ENCODE data around the gene PRKAR1B. TPM values are rescaled to one million over a fixed set of nuclear protein-coding genes. Genes with fewer than 3 reads are reported as not detected.

Gene PRKAR1B
- total and polyA plus RNA-seq, 10 of the 15 experiments (the other 5 are each of a cell fraction or from before 2014, with no cell fraction given): 1.4 to 45.6 (median 19.3) TPM

DNA sequence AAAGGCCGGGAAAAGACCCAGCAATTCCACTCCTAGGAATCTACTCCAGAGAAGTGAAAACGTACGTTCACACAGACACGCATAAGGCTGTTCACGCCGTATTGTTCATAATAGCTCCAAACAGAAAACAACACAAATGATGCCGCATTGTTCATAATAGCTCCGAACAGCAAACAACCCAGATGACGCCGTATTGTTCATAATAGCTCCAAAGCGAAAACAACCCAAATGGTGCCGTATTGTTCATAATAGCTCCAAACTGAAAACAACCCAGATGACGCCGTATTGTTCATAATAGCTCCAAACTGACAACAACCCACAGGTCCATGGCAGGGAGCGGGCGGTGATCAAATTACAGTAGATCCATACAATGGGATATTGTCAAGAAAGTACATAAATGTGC lies 85.8 kb downstream of the PRKAR1B start:
- POLR2A ChIA-PET: interaction anchor here (0.5 kb wide), 1 partner anchor 178 kb away, joined by 5 read pairs; no protein-coding TSS in a partner anchor
- CTCF ChIA-PET: interaction anchor here (1.6 kb wide), 1 partner anchor 320 kb away, joined by 4 read pairs; no protein-coding TSS in a partner anchor
- H3K4me1 ChIP-seq (ENCODE audit: control insufficient read depth, insufficient read depth, low read length): no peaks in the 10 kb centered on the region
- H3K4me3 ChIP-seq: no peak overlapping the region
- DNase-seq (ENCODE audit: low read depth, low spot score) (no peak), FAIRE-seq (no peak), ATAC-seq (no peak)
- H2AFZ ChIP-seq (ENCODE audit: control insufficient read depth, low read depth, low read length): no peak overlapping the region
- RAD21 ChIA-PET (ENCODE audit: unreplicated experiment): no interaction called here
- no peak overlapping the region for H3K27ac ChIP-seq (ENCODE audit: control insufficient read depth, insufficient read depth)
- H4K20me1 ChIP-seq (ENCODE audit: control insufficient read depth, insufficient read depth): no peaks in the 10 kb centered on the region
- peaks cover 2% of the 10 kb centered on the region; the same call in 2 of the 3 replicates for H3K9me3 ChIP-seq (replicated peaks; ENCODE audit: control insufficient read depth, insufficient read depth, low read length)
- TF ChIP-seq NR2F1 (conservative IDR thresholded peaks at IDR 0.05) (no peak), MEF2A (IDR thresholded peaks at IDR 0.05; ENCODE audit: insufficient read depth, low read depth, low read length) (no peak), SIX5 (IDR thresholded peaks at IDR 0.05; ENCODE audit: low read depth, low read length, severe bottlenecking) (no peak), ZNF622 (IDR thresholded peaks at IDR 0.05) (no peak), ZNF207 (IDR thresholded peaks at IDR 0.05; ENCODE audit: borderline replicate concordance) (no peak), ASH2L (IDR thresholded peaks at IDR 0.05; ENCODE audit: borderline replicate concordance, low read depth) (no peak), HDAC6 (IDR thresholded peaks at IDR 0.05; ENCODE audit: unreplicated experiment) (no peak), CHD4 (IDR thresholded peaks at IDR 0.05) (no peak), EP300 (IDR thresholded peaks at IDR 0.05; ENCODE audit: borderline replicate concordance in 1 of 2, control insufficient read depth in 1 of 2, low read depth in 2 of 2, low read length in 2 of 2) (no peak), KDM1A (IDR thresholded peaks at IDR 0.05; ENCODE audit: borderline replicate concordance) (no peak), TARDBP (IDR thresholded peaks at IDR 0.05; ENCODE audit: borderline replicate concordance) (no peak), RCOR1 (conservative IDR thresholded peaks at IDR 0.05; ENCODE audit: low read depth, low read length) (no peak), SMARCA5 (IDR thresholded peaks at IDR 0.05) (no peak), RAD51 (IDR thresholded peaks at IDR 0.05) (no peak), KAT2A (conservative IDR thresholded peaks at IDR 0.05; ENCODE audit: control insufficient read depth, low read depth, low read length) (no peak)
- TF ChIP-seq, protein P1, sequence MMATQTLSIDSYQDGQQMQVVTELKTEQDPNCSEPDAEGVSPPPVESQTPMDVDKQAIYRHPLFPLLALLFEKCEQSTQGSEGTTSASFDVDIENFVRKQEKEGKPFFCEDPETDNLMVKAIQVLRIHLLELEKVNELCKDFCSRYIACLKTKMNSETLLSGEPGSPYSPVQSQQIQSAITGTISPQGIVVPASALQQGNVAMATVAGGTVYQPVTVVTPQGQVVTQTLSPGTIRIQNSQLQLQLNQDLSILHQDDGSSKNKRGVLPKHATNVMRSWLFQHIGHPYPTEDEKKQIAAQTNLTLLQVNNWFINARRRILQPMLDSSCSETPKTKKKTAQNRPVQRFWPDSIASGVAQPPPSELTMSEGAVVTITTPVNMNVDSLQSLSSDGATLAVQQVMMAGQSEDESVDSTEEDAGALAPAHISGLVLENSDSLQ (IDR thresholded peaks at IDR 0.05): no peak
- TF ChIP-seq, protein P2, sequence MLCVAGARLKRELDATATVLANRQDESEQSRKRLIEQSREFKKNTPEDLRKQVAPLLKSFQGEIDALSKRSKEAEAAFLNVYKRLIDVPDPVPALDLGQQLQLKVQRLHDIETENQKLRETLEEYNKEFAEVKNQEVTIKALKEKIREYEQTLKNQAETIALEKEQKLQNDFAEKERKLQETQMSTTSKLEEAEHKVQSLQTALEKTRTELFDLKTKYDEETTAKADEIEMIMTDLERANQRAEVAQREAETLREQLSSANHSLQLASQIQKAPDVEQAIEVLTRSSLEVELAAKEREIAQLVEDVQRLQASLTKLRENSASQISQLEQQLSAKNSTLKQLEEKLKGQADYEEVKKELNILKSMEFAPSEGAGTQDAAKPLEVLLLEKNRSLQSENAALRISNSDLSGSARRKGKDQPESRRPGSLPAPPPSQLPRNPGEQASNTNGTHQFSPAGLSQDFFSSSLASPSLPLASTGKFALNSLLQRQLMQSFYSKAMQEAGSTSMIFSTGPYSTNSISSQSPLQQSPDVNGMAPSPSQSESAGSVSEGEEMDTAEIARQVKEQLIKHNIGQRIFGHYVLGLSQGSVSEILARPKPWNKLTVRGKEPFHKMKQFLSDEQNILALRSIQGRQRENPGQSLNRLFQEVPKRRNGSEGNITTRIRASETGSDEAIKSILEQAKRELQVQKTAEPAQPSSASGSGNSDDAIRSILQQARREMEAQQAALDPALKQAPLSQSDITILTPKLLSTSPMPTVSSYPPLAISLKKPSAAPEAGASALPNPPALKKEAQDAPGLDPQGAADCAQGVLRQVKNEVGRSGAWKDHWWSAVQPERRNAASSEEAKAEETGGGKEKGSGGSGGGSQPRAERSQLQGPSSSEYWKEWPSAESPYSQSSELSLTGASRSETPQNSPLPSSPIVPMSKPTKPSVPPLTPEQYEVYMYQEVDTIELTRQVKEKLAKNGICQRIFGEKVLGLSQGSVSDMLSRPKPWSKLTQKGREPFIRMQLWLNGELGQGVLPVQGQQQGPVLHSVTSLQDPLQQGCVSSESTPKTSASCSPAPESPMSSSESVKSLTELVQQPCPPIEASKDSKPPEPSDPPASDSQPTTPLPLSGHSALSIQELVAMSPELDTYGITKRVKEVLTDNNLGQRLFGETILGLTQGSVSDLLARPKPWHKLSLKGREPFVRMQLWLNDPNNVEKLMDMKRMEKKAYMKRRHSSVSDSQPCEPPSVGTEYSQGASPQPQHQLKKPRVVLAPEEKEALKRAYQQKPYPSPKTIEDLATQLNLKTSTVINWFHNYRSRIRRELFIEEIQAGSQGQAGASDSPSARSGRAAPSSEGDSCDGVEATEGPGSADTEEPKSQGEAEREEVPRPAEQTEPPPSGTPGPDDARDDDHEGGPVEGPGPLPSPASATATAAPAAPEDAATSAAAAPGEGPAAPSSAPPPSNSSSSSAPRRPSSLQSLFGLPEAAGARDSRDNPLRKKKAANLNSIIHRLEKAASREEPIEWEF (IDR thresholded peaks at IDR 0.05; ENCODE audit: insufficient replicate concordance, low read depth, low read length): no peak
- intact Hi-C loops (cut with micrococcal nuclease; ENCODE audit: unreplicated experiment) (no loop called here), in situ Hi-C loops (cut with MboI) (no loop called here)
- H3K4me2 ChIP-seq (ENCODE audit: control insufficient read depth, insufficient read depth): no peak overlapping the region
- 98% methylated on average over 16 of the region's 16 CpGs for WGBS (ENCODE audit: insufficient coverage, insufficient replicate concordance, low lambda C conversion rate, missing lambda C conversion rate)
- SMC1A ChIA-PET (ENCODE audit: uncharacterized antibody, unreplicated experiment): no interaction called here
- H3K79me2 ChIP-seq (ENCODE audit: control insufficient read depth, insufficient read depth, low read length): no peaks in the 10 kb centered on the region
- BruUV-seq (replicated peaks): no TSS peak
- H3K9ac ChIP-seq (ENCODE audit: control insufficient read depth, insufficient read depth, low read length): no peak overlapping the region
- H3K27me3 ChIP-seq (replicated peaks in 1 of 2; ENCODE audit: control insufficient read depth in 2 of 2, insufficient read depth in 2 of 2, low read length in 1 of 2): no peaks in the 10 kb centered on the region
- H3K36me3 ChIP-seq (ENCODE audit: control insufficient read depth in 2 of 2, insufficient read depth in 2 of 2, low read length in 1 of 2): no peaks in the 10 kb centered on the region; a peak in 1 of 4 replicates

Data from GM12878 (cell line).